Loucy (cell line): ENCODE results near the gene HTR3D.

ENCODE experiments used
- EZH2phosphoT487 ChIP-seq: fragments of 200-600 bp; IDR thresholded peaks from 2 replicates; pipeline ENCODE4 v1.6.1; 2018; ENCODE audit warnings: antibody characterized with exemption, mild to moderate bottlenecking, moderate library complexity, borderline replicate concordance
- TF ChIP-seq, protein P1 (sequence below): fragments of 200-600 bp; sonication (generic); conservative IDR thresholded peaks from 2 replicates; pipeline ENCODE4 v1.5.1; 2014; ENCODE audit warnings: mild to moderate bottlenecking, antibody characterized with exemption, low read length

GRCh38 chr3:184082465-184082864, 50.9 kb downstream of the HTR3D start:
- TF ChIP-seq, protein P1, sequence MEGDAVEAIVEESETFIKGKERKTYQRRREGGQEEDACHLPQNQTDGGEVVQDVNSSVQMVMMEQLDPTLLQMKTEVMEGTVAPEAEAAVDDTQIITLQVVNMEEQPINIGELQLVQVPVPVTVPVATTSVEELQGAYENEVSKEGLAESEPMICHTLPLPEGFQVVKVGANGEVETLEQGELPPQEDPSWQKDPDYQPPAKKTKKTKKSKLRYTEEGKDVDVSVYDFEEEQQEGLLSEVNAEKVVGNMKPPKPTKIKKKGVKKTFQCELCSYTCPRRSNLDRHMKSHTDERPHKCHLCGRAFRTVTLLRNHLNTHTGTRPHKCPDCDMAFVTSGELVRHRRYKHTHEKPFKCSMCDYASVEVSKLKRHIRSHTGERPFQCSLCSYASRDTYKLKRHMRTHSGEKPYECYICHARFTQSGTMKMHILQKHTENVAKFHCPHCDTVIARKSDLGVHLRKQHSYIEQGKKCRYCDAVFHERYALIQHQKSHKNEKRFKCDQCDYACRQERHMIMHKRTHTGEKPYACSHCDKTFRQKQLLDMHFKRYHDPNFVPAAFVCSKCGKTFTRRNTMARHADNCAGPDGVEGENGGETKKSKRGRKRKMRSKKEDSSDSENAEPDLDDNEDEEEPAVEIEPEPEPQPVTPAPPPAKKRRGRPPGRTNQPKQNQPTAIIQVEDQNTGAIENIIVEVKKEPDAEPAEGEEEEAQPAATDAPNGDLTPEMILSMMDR = no peak
- TF ChIP-seq EZH2phosphoT487 = no peak
